ENCODE results near the gene JMJD6.
A peak's percentile ranks its signal among the peaks of the same experiment; 100 is the strongest.
"Not testable (repeated sequence)": the region's sequence is repeated elsewhere in the genome, so short reads cannot be mapped to it uniquely, and the experiment has no call there.

Gene JMJD6

DNA sequence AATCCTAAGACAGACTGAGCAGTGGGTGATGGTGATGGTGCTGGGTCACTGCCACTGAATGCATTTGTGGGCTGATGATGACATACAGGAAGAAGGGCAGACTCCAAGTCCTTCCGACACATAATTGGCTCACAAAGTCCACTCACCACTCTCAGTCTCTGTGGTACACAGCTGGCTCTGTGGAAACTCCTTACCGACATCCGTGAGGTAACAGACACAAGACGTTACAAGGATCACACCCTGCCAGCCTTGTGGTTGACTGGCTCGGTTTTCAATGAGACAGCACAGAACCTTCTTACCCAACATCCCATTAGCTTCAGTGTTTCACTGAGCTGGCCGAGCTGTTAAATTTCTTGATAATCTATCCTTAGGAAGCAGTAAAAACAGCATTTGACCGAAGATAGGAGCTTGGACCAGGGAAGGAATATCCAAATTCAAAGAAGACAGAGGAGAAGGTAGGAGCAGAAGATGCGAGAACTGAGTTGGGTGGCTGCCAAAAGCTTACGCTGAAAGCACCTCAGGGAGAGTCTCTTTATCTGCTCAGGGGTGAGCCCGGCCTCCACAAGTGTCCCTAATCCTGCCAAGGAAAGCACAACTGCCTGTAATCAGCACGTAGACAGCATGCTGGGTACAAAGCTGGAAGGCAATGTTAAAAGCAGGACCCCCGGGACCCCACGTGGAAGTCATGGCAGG is 10.1 kb downstream of the JMJD6 start:
- DNase-seq (ENCODE audit: low read depth in 2 of 2), result no peak

DNA sequence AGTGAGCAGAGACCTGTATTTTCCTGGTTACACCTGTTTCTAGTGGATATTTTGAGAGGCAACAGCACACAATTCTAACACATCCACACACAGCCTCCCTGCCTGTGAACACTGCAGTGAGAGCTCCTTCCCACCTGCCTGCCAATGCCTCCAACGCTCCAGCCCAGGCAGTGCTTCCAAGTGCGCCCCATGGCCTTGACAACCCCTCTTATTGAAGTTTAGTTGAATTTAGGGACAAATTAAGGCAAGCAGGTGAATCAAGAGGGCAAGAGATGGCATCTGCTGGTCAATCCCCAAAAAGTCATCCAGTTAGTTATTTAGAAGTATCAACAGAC is 10.9 kb downstream of the JMJD6 start:
- no peak for DNase-seq (ENCODE audit: low read depth in 2 of 2)

DNA sequence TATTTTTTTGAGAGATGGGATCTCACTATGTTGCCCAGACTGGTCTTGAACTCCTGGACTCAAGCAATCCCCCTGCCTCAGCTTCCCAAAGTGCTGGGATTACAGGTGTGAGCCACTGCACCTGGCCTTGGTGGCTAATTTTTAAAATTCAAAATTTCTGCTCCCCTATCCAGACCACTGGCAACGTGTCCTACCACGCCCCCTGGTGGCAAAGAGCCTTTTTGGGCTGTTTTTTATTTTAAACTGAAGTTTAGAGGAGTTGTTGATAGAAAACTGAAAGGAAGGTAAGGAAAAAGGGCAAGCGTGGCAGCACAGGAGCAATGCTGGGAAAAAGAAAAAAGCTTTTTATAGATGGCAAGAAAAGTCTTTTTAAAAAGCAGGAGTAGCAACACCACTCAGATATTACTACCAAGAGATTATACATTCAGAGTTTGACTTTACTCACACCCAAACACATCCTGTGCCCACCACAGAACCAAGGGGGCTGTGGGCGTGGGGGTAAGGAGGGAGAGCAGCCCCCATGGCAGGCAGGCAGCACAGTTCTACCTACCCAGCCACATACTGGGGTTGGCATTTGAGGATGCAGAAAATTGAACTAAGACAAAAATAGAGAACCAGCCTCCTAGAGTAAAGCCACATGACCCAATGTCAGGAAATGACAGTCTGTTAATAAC is 11.4 kb downstream of the JMJD6 start:
- DNase-seq (ENCODE audit: low read depth in 2 of 2), result peak; percentile 61 to 66

DNA sequence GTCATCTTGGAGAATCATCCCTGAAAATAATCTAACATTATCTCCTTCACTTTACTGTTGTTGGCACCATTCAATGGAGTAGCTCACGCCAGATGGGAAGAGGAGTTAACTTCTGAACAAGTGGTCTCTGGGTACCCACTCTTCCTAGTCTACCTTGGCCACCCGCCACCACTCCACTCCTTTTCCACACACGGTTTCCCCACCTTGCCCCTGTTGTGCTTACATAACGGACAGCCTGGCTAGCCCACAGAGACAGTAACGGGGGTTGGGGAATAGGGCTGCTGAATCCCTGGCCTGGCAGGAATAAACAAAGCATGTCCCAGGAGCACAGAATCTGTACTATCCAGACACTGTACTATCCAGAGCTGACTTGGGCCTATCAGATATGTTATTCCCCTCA is 12.1 kb downstream of the JMJD6 start:
- no peak for DNase-seq (ENCODE audit: low read depth in 2 of 2)

DNA sequence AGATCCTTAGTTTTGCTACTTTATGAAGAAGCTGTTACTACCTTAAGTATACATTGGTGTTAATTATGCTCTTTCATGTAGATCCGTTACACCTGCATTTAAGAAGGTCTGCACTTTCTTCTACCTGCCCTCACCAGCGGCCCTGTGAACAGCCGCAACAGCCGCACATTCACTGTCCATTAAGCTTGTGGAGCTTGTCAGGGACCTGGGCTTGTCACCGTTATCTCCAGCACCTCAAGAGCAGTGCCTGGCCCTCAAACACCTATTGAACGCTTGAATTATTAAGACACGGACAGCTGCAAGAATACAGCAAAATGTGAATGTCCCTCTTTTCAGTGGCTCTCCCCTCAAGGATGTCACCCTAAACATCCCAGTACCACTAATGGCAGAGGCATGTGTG is 12.6 kb downstream of the JMJD6 start:
- DNase-seq (ENCODE audit: low read depth in 2 of 2), result no peak

DNA sequence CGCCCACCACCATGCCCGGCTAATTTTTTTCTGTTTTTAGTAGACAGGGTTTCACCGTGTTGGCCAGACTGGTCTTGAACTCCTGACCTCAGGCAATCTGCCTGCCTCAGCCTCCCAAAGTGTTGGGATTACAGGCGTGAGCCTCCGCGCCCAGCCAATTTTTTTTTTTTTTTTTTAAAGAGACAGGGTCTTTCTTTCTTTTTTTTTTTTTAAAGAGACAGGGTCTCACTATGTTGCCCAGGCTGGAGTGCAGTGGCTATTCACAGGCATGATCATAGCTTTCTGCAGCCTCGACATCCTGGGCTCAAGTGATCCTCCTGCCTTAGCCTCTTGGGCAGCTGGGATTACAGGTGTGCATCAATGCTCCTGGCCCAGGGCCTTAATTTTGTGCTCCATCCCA is 14.1 kb downstream of the JMJD6 start:
- DNase-seq (ENCODE audit: low read depth in 2 of 2), result not testable (repeated sequence)

DNA sequence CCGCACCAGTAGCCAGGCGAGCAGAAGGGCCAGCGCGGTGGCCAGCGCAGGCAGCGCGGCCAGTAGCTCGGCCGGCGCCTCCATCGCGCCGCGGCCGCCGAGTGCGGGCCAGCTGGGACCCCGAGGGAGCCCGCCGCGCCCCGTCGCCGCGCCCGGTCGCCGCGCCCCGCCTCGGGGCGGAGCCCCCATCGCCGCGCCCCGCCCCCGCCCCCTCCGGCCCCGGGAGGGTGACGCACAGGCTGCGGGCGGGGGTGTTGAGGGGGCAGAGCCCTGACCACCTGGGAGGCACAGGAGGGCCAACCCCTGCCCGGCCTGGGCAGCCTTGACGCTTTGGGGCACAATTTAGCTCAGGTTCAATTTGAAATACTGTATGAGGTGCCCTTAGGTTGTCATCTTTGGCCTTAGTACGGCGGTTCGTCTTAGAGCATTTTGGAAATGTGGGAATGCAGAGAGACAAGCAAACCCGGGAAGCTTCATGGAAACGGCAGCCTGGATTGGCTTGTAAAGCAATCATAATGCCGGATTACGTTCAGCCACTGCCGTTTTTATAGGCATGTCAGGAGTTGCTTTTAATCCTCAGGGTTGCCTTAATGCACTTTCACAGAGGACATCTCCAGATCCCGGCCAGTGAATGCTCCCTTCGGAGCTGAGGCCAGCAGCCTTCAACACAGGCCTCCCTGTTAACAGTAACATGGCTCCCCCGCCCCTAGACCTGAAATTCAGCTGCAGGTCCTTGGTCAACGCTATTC is 15.4 kb downstream of the JMJD6 start, which contains the start of gene MXRA7:
Gene MXRA7 (minus strand): TSS at position 103 of the 749 bp plus-strand sequence. CDS start 19 bp downstream, at position 84.
- DNase-seq (ENCODE audit: low read depth in 2 of 2), result peak; percentile 6 to 32

DNA sequence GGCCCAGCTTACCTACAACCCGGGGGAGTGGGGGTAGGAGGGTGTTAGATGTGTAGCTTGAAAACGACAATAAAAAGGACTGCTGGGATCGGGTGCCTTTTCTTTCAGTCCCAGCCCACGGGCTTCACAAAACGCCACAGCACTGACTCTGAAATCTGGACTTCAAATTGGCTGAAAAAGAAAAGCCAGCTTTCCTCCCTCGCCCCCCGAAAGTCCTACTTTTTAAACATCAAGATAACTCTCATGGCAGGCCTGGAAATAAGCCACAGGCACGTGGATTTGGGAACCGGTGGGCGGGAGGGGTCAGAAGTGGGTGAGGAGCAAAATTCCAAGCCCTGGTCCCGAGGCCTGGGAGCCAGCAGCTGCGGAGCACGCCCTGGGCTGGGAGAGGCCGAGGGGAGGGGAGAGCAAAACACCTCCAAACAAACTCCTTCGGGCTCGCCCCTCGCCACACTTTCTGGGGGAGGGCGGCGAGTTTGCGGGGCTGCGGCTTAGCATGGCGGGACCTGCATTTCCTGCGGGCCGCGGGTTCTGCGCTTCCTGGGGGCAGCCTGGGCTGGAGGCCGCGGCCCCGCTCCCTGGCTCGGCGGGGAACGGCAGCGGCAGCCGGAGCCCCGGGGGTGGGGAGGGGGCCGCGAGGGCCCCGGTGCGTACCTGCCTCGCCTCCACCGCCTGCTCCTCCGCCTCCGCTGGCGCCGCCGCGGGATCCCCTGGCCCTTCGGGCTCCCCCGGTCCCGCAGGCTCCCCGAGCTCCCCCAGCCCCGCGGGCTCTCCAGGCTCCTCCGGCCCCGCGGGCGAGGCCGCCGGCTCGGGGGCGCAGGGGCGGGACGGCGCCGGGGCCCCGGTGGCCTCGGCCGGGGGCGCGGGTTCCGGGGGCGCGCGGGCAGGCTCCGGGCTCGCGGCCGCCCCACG is 16.2 kb downstream of the JMJD6 start:
- DNase-seq (ENCODE audit: low read depth in 2 of 2), result not testable (repeated sequence)

DNA sequence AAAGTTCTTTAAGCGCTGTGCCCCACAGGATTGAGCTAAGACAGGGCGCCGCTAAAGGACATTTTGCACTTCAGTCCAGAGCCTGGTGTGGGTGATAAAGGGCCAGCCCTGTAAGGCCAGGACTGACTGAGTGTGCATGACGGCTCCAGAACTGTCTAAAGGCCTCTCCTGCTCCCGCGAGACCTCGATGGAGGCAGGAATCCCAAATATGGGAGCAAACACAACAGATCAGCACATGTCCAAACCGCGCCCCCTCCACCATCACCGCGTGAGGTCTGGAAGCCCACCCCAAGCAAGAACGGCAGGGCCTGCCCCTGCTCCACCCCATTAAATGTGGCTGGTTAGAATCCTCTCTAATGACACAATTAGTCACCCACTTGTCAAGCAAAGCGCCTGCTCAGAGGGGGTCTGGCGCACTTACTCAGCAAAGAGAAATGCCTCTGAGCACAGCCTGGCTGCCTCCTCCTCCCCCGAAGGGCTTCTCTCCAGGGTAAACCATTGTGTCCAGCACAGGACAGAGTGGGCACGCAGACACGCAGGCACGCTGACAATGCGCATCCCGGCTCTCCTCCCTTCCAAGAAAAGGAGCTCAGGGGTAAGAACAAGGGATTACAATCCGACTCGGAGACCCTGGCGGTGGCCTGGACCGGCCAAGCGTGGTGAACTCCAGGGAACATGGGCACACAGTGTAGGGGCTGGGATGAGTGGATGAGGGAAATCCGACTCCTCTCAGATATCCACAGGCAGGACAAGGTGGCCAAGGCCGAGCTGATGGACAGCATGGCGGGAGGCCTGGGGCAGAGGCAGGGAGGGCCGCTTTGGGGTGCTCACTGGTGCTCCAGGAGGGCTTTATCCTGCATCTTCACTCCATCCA is 17.1 kb downstream of the JMJD6 start:
- no peak for DNase-seq (ENCODE audit: low read depth in 2 of 2)

DNA sequence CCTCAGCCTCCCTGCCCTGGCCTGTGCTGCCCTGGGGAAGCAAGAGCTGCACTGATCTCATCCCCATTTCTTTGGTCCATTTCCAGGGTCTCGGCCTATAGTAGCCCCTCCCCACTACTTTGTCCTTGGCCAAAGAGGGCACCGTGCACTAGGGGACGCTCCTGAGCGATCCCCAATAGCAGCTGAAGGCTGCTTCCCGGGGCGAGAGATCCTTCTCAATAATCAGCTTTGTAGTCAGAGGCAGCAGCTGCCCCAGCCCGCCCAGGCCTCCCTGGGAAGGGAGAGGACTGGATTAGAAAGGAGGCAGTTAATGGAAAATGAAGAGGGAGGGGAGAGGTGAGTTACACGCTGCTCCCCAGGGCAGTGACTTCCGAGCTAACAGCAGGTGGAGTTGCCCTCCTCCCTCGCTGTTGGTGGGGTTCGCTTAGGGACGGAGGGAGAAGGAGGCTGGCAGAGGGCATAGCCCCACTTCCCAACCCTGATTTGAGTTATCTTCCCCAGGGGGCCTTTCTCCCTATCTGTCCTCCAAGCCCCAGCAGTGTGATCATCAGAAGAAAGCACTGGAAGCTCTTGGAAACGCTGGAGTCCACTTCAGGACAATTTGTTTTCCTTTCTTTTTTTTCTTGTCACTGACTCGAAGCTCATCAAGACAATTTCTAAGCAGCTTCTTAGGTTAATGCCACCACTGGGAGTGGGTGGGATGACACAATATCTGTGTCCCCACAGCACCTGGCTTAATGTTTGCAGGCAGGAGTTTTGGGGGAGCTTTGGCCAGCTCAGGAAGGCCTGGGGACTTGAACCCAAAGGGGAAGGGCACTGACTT is 18.2 kb downstream of the JMJD6 start:
- DNase-seq (ENCODE audit: low read depth in 2 of 2), result no peak

DNA sequence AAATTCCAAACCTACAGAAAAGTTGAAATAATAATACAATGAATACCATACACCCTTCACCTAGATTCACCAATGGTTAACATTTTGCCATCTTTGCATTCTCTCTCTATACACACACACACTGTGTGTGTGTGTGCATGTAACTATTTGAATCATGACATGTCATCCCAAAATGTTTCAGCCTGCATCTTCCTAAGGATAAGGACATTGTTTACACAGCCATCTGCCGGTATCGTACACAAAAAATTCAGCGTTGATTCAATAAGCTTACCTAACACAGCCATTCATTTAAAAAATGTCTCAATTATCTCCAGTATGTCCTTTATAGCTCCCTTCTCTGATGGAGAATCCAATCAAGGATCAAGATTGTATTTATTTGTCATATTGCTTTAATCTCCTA is 19.6 kb downstream of the JMJD6 start:
- no peak for DNase-seq (ENCODE audit: low read depth in 2 of 2)

DNA sequence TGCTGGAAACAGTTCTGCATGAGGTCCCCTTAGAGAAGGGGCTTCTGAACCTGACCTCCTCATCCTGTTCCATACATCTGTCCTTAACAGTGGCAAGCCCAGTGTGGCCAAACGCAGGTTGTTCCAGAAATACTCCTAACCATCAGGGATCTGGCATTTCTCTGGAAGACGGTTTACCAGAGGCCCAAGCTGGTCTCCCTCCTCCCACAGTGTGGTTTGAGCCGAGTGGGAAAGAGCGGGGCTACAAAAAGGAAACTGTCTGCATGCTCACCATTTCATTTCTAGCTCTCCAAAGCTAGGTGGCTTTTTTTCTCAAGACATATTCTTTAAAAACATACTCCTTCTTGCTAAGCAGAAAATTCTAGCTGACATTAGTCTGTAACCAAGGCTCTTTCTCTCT is 21.6 kb downstream of the JMJD6 start:
- no peak for DNase-seq (ENCODE audit: low read depth in 2 of 2)

DNA sequence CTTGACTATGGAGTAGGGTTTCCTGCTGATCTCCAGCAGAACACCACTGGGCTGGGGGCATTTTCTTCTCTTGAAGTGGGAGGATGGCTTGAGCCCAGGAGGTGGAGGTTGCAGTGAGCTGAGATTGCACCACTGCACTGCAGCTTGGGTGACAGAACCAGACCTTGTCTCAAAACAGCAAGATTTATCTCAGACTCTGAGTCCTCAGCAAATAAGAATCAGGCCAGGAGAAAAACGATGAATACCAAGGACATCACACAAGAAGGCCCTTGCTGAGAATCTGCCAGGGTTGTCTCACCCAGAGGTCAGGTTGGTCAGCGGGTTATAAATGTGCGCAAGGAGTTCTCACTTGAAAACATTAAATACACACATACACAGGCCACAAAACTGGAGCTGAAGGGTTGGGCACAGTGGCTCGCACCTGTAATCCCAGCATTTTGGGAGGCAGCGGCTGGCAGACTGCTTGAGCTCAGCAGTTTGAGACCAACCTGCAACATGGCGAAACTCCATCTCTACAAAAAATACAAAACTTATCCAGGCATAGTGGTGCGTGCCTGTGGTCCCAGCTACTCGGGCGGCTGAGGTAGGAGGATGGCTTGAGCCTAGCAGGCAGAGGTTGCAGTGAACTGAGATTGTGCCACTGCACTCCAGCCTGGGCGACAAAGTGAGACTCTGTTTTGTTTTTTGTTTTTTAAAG is 23.3 kb downstream of the JMJD6 start:
- DNase-seq (ENCODE audit: low read depth in 2 of 2), result no peak

DNA sequence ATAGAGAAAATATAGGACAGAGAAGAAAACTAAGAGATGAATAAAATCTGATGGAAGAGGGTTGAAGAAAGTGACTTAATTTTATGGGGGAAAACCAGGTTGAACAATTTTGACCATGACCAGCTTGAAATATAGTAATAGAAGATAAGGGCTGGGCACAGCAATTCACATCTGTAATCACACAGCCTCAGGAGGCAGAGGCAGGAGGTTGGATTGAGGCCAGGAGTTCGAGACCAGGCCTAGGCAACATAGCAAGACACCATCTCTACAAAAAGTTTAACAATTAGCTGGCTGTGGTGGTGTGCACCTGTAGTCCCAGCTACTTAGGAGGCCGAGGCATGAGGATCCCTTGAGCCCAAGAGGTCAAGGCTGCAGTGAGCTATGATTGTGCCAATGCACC is 24.3 kb downstream of the JMJD6 start:
- no peak for DNase-seq (ENCODE audit: low read depth in 2 of 2)

DNA sequence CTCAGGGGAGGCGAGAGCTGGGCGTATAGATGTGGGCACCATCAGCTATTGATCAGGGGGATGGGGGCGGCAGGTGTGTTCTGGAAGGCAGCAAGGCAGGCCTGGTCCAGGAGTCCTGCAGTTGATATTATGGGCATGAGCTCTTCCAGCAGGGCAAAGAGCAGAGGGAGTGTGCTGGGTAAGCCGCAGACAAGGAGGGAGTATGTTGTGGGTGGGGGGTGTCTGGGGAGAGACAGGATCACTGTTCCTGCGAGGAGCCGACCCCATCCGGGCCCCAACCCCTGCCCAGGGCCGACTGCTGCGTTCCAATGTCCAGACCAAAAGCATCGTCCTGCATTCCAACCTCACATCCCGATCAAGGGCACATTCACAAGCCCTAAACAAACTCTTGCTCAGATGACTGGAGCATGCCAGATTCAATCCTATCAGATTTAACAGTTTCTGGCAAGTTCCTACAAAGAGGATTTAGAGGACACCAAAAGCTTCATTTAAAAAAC is 24.9 kb downstream of the JMJD6 start:
- no peak for DNase-seq (ENCODE audit: low read depth in 2 of 2)

DNA sequence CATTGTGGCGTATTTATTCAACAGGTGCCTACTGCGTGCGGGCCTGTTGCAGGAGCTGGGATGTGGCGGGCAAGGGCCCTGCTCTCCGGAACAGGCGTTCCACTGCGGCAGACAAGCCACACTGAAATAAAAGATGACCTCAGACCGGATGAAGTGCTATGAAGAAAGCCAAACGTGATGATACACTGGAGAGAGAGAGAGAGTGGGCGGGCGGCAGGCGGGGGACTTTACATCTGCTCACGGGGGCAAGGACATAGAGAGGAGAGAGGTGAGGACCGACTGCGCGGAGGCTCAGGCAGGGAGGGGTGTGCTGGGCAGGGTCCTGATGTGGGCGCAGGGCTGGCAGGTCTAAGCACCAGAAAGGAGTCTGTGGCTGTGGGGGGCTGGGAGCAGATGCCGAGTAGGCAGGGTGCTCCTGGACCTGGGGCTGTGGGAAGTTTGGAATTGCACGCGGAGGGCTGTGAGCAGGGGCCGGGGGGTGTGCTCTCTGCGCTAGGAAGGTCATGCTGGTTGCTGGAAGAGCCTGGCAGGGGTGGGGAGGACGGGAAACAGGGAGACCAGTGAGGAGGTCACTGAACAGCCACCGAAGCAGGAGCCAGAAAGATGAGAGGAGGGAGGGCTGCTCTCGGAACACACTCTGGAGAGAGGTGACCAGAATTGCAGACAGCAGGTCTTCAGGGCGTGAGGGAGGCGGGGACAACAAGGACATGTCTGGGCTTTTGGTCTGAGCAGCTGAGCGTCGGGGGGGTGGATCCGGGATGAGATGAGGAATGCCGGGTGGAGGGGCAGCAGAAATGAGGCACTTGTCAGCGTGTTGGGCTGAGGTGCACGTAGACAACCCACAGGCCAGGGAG is 25.6 kb downstream of the JMJD6 start:
- no peak for DNase-seq (ENCODE audit: low read depth in 2 of 2)

DNA sequence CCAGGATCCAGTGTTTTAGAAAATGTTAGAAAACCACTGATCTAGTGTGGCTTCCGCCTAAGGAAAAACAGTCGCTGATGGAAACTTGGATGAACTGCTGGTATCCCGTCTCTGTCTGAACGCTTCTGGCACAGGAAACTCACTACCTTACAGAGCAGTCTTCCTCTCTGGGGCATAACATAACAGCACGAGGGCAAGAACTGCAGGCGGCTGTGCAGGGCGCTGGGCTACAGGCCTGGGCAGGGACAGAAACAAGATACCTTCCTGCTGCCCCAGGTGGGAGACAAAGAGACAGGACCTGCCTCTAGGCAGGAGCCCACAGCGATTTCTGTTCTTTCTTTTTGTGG is 26.2 kb downstream of the JMJD6 start:
- DNase-seq (ENCODE audit: low read depth in 2 of 2), result no peak

DNA sequence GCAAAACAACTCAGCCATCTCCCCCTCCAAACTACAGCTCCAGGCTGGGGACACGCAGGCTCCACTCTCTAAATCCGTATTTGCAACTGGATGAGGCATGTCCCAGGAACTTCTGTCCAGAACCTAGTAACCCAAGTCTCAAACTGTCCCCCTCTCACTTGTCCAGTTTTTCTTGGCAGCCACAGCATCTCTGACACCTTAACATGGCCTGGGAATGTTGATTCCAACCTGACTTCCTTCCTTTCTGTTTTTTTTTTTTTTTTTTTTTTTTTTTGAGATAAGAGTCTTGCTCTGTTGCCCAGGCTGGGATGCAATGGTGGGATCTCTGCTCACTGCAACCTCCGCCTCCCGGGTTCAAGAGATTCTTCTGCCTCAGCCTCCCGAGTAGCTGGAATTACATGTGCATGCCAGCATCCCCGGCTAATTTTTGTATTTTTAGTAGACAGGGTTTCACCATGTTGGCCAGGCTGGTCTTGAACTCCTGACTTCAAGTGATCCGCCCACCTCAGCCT is 27.9 kb downstream of the JMJD6 start:
- DNase-seq (ENCODE audit: low read depth in 2 of 2), result not testable (repeated sequence)
